Endothelial cell of hepatic sinusoid (primary cell): ENCODE data around the gene SH3GLB2.

Source experiments
- in situ Hi-C: cut with HindIII; loops from 2 replicates; pipeline ENCODE4 v1.10.0; 2017; ENCODE audit warnings: low sequenced_read_pairs

SH3GLB2 gene

GRCh38 chr9:129054163-129054851, 26.2 kb upstream of the SH3GLB2 start:
- in situ Hi-C loops = no loop called here

- in situ Hi-C loops = no loop called here
Measured at GRCh38 chr9:129053020-129053419, 24.9 kb upstream of the SH3GLB2 start.

DNA sequence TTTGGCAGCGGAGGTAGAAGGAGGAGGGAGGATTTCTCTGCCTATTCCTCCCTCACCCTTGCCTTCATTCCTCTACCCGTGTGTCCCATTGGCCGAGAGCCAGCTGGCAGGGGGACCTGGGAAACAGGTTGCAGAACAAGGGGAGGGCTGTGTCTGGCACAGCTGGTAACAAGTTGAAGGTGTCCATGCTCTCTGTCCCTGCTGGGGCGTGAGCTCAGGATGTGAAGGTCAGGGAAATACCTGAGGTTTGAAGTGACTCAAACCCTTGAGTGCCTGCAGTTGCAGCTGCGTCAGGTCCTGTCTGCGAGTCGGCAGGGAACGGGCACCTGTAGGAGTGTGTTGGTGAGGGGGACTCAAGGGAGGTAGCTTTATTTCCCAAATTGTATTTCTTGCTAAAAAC, 24.5 kb upstream of the SH3GLB2 start:
- in situ Hi-C loops = no loop called here

GRCh38 chr9:129042016-129042415, 13.9 kb upstream of the SH3GLB2 start:
- in situ Hi-C loops = loop anchor here (10.0 kb wide), 1 partner anchor 177 kb away; no protein-coding TSS in a partner anchor

DNA sequence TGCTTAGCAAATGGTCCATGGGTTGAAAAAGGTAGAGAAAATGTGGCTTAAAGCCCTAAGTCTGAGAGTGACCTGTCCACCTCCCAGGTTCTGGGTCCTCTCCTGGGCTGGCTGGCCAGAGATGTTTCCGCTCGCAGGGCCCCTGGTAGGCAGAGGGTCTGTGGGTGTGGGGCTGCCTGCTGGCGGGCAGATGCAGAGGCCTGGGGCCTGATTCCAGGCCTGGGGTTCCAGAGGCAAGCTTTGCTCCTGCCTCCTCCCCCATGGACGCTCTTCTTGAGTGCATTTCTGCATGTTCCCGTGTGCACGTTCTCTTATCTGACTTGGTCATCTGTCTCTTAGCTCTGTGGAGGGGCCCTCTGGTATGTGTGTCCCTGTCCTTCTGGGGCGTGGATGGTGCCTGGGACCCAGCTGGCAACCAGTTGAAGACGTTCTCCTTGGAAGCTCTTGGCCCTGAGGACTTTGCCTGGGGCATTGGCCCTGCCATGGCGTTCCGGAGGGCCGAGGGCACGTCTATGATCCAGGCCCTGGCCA, 12.0 kb upstream of the SH3GLB2 start:
- in situ Hi-C loops = loop anchor here (10.0 kb wide), 1 partner anchor 175 kb away; no protein-coding TSS in a partner anchor

- in situ Hi-C loops = loop anchor here (5.0 to 10.0 kb wide), 4 partner anchors 44 to 231 kb away; partner anchors contain the start of gene DOLPP1
Measured at GRCh38 chr9:129038109-129038852, 10.2 kb upstream of the SH3GLB2 start.

DNA sequence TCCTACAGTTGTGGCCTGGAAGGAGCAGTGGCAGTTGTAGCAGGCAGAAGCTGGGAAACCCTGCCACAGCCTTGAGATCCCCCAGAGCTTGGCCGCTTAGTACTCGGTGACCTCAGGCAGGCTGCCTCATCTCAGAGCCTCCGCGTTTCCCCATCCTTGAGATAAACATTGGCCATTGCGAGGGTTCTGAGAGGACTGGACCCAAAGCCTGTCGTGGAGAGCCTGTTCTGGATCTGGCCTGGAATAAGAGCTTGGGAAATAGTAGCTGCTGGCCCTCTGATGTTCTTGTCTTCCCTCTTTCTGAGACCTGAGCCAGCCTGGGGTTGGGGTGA, 9.6 kb upstream of the SH3GLB2 start:
- in situ Hi-C loops = loop anchor here (5.0 to 10.0 kb wide), 4 partner anchors 45 to 230 kb away; partner anchors contain the start of gene DOLPP1

DNA sequence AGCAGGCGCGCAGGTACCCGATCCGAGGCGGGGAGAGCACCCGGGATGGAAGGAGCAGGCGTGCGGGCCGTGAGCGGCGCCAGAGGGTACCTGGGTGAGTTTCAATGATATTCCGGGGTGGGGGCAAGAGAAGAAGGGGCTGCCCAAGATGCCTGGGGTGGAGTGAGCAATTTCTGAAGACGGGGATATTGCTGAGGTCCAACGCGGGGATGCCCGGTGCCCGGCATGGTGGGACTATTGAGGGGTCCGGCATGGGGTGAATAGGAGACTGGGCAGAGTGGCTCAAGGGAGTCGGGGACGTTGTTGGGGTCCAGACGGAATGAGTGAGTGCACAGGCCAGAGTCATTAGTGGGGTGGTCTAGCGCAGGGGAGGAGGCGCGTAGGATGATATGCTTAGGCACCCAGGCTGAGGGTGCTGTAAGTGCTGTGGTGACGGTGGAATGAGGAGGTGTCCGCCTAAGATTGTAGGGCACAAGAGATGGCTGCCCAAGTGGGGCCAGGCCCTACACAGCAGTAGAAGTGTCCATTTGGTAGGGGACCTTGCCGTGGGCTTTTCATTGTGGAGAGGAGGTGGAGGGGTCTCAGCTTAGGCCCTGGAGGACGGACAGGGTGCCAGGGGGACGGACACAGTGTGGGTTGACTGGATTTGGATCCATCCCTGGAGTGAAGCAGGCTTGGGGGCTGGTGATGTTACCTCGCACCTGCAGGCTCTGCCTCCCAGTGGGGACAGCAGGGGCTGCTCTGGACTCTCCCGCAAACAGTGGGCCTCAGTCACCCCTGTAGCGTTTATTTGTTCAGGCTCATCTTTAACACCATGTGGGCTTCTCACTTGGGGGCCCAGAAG, 9.0 kb upstream of the SH3GLB2 start:
- in situ Hi-C loops = loop anchor here (5.0 to 10.0 kb wide), 4 partner anchors 45 to 230 kb away; partner anchors contain the start of gene DOLPP1

DNA sequence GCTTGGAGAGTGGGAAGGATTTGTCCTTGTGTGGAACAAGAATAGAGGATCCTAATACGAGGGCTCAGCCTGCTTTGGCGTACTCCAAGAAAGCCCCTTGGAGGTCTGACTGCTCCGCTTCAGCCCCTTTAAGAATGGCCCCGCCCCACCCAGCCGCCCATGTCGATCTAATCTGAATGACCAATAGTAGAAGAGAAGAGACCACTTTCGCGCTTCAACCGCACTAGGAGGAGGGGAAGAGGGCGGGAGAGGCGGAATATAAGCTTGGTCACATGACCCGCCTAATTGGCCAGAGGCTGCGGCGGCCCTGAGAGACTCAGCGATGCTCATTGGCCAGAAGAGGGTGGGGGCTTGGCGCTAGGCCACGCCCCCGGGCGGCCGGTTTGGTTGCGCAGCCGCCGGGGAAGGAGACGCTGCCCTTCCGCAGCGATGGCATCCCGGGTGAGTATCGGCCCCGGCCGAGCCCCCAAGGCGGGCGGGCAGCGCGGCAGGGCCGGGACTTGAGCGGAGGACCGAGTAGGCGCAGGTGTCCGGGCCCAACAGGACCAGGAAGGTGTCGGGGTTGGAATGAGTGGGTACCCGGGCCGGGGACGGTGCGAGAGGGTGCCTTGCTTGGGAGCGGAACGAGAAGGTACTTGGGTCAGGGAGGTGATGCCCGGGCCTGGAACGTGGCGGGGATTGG, 8.3 kb upstream of the SH3GLB2 start, which contains the start of gene MIGA2:
MIGA2 (plus strand) TSS at position 386 of the 682 bp plus-strand sequence. CDS start 3,969 bp downstream, outside the sequence.
- in situ Hi-C loops = loop anchor here (5.0 to 10.0 kb wide), 4 partner anchors 46 to 229 kb away; partner anchors contain the start of gene DOLPP1

- in situ Hi-C loops = loop anchor here (5.0 to 10.0 kb wide), 4 partner anchors 46 to 229 kb away; partner anchors contain the start of gene DOLPP1
Measured at GRCh38 chr9:129035838-129036237, 7.7 kb upstream of the SH3GLB2 start.

- in situ Hi-C loops = loop anchor here (10.0 kb wide), 1 partner anchor 98 kb away; no protein-coding TSS in a partner anchor
Measured at GRCh38 chr9:129033216-129033615, 5.1 kb upstream of the SH3GLB2 start.

- in situ Hi-C loops = loop anchor here (10.0 kb wide), 1 partner anchor 98 kb away; no protein-coding TSS in a partner anchor
Measured at GRCh38 chr9:129032541-129033159, 4.5 kb upstream of the SH3GLB2 start.

DNA sequence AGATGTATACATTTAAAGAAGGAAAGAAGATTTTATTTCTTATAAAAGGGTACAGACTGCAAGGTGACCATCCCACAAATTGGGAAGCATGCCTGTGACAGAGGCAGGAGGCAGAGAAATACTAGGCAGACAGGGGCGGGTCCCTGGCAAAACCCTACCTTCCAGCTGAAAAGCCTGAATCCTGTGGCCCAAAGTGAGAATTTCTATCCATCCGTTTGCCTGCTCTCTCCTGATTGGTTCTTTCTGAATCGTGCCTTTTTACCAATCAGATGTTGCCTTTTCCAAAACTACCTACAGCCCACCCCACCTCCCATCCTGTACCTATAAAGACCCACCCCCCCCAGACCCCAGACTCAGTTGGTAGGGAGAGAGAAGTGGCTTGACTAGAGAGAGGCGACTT, 3.4 kb upstream of the SH3GLB2 start:
- in situ Hi-C loops = loop anchor here (10.0 kb wide), 1 partner anchor 97 kb away; no protein-coding TSS in a partner anchor

DNA sequence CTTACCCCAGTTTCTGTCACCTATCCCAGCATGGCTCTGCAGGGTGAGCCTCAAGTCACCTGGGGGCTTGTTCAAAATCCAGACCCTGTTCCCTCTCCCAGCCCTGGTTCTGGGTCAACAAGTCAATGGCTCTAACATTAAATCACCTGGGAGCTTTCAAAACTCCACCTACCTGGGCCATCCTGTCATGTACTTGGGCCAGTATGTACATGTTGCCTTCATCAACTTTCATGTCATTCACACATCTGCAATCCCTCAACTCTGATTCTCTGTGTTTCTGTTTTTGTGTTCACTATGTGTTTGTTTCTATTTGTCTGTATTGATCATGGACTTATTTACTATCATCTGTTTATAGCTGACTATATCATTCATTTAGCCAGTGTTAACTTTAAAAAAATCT, 2.1 kb upstream of the SH3GLB2 start:
- in situ Hi-C loops = loop anchor here (10.0 kb wide), 1 partner anchor 95 kb away; no protein-coding TSS in a partner anchor

- in situ Hi-C loops = no loop called here
Measured at GRCh38 chr9:129027685-129028191, 393 bp downstream of the SH3GLB2 start.

DNA sequence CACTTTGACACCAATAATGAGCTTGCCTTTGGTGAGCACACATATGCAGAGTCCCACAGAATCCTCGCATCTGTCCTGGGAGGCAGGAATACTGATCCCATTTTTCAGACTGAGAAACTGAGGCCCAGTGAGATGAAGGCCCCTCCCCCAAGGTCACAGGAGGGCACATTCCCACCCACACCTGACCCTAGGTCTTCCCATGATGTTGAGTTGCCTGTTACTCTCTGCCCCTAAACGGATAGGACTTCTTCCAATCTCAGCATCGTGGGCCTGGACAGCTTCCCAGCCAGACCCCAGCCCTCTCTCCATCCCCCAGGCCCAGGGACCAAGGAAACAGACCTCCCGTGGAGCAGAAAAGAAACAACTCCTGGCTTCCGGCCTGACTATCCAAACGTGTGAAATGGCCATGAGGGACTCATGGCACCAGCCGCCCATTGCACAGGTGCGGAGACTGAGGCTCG, 877 bp downstream of the SH3GLB2 start:
- in situ Hi-C loops = no loop called here

DNA sequence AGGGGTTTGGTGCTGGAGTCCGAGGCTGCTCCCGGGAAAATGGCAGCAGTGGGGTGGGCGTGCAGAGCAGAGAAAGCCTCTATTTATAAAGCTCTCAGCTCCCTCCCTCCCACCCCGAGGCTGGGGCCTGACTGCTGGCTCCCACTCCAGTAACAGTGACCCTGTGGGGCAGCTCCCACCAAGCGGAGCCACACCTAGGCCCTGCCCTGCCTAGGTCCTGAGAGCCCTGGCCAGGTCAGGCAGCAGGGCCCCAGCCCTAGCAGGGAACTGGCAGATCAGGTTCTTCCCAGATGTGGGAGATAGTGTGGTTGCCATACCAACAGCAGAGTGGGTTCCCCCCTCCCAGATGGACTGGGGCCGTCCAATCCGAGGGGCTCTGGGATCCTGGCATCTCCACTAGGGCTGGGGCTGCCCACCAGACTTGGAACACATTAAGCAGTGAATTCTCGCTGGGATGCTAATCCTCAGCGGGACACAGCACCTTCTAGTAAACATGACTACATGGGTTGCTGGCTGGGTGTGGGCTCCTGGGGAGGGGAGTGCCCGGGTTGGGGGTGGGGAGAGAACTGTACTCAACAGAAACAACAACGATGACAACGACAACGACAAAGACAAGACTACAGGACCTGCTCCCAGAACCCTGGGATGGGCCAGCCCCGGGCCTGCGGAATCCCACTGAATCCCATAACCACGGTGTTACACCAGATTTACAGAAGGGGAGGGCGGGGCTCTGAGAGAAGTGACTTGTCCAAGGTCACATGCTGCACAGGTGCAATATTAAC, 1.5 kb downstream of the SH3GLB2 start:
- in situ Hi-C loops = no loop called here

- in situ Hi-C loops = no loop called here
Measured at GRCh38 chr9:129023908-129024233, 4.3 kb downstream of the SH3GLB2 start.
